Measurements from ENCODE around the gene POSTN.

GRCh38 chr13:37627428-37627827 is 28.9 kb upstream of the POSTN start:
- TF ChIP-seq, protein P1, sequence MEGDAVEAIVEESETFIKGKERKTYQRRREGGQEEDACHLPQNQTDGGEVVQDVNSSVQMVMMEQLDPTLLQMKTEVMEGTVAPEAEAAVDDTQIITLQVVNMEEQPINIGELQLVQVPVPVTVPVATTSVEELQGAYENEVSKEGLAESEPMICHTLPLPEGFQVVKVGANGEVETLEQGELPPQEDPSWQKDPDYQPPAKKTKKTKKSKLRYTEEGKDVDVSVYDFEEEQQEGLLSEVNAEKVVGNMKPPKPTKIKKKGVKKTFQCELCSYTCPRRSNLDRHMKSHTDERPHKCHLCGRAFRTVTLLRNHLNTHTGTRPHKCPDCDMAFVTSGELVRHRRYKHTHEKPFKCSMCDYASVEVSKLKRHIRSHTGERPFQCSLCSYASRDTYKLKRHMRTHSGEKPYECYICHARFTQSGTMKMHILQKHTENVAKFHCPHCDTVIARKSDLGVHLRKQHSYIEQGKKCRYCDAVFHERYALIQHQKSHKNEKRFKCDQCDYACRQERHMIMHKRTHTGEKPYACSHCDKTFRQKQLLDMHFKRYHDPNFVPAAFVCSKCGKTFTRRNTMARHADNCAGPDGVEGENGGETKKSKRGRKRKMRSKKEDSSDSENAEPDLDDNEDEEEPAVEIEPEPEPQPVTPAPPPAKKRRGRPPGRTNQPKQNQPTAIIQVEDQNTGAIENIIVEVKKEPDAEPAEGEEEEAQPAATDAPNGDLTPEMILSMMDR (conservative IDR thresholded peaks at IDR 0.05): no peak
- TF ChIP-seq ZFX (IDR thresholded peaks at IDR 0.05): no peak
